Testis (tissue), 3 donors: ENCODE data around the gene FCRL6. TPM values are rescaled to one million over a fixed set of nuclear protein-coding genes. Genes with fewer than 3 reads are reported as not detected.

Experiments used
- DNase-seq: peaks from one replicate; pipeline ENCODE4 v3.0.0-alpha.2; 2019
- H3K27ac ChIP-seq, 2 donors: fragments of 200-600 bp; sonication (generic); one replicate each; pipeline ENCODE4 v1.5.1; 2019
- H3K27me3 ChIP-seq: fragments of 200-600 bp; sonication (generic); one replicate; pipeline ENCODE4 v1.5.1; 2019
- H3K36me3 ChIP-seq: fragments of 200-600 bp; sonication (generic); one replicate; pipeline ENCODE4 v1.5.1; 2017; ENCODE audit warnings: low read depth; ENCODE audit errors: missing control alignments
- H3K4me1 ChIP-seq: fragments of 200-600 bp; sonication (generic); one replicate; pipeline ENCODE4 v1.5.1; 2019
- H3K4me3 ChIP-seq, 2 donors: fragments of 200-600 bp; sonication (generic); one replicate each; pipeline ENCODE4 v1.5.1; 2017 to 2019
- H3K9me3 ChIP-seq: fragments of 200-600 bp; sonication (generic); one replicate; pipeline ENCODE4 v1.5.1; 2017
- POLR2A ChIP-seq: fragments of 450-650 bp; IDR thresholded peaks from one replicate; pipeline ENCODE4 v1.6.1; 2017; ENCODE audit warnings: antibody characterized with exemption, mild to moderate bottlenecking, moderate library complexity
- WGBS, 2 donors: methylation state at CpG; one replicate each; pipeline ENCODE4 v1.1.5; 2018; 5-methylcytosine and 5-hydroxymethylcytosine counted together
- intact Hi-C: fragments of 100-400 bp; cut with DNase I; formaldehyde crosslinking; loops from one replicate; pipeline ENCODE4 v1.15.1; 2023; ENCODE audit warnings: low total_unique reads
- polyA plus RNA-seq: library from polyadenylated mRNA; stranded (reverse); fragments of 350-450 nt; fragmentation: Illumina TruSeq; extraction: RNeasy Lipid Tissue Mini Kit (QIAGEN cat#74804); gene quantifications from one replicate; pipeline ENCODE4 v1.2.3, GENCODE V29; 2014; ENCODE audit warnings: low read depth, low replicate concordance; ENCODE audit not compliant: insufficient read depth
- total RNA-seq, 2 donors: library from RNA; depleted of rRNA; stranded (reverse); fragments of >200 nt; gene quantifications; one replicate each; pipeline ENCODE4 v1.2.3, GENCODE V29; 2016
- TF ChIP-seq, protein P1 (sequence below), 3 experiments: fragments of 450-650 bp in 2 of 3; fragments of 200-600 bp in 1 of 3; sonication (generic) in 1 of 3; IDR thresholded peaks; one replicate each; pipeline ENCODE4 v1.5.1; 2016 to 2019; ENCODE audit warnings: antibody characterized with exemption in 3 of 3, mild to moderate bottlenecking in 2 of 3, moderate library complexity in 1 of 3

The FCRL6 gene
- total and polyA plus RNA-seq, 3 donors from 2014 or later: 0.56 to 1.3 TPM; not detected in 1

DNA sequence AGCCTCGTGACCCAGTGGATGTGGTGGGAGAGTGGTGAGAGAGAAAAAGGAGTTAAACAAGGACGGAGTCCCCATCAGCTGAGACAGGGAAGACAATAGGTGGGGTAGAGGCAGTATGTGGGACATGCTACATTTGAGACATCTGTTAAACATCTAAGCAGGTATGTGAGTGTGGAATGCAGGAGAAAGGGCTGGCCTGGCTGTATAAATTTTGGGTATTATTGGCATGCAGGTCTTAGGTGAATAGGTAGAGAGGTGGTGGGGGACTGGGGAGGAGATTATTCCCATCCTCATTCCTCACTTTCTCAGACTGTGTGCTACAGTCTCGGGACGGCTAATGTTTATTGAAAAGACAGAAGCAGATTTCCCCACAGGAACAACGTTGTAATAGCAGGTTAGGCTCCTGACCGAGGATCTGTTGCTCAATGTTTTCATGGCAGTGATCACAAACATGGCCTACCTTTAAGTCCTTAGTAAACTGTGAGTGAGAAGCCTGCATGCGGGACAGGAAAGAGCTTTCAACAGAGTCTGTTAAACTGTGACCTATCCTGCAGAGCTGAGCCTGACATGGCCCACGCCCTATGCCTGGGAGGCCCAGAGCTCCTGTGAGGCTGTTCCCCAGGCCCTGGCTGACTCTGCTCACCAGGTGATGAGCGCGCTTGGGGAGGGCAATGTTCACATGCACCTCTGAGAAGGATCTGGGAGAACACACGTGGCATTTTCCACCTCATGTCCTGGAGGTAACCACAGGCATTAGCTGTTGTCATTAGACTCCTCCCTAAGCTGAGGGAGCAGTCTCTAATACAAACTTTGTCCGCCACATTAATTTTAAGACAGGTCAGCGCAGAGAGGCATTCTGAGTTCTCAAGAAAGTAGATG lies 43.8 kb downstream of the FCRL6 start:
- no peak for DNase-seq
- 88 to 94% methylated on average over 9 to 13 of the region's 13 CpGs for WGBS, 2 donors
- no peaks in the 10 kb centered on the region for H3K27me3 ChIP-seq
- no peaks in the 10 kb centered on the region for H3K9me3 ChIP-seq
- H3K4me3 ChIP-seq: no peak overlapping the region
- H3K4me1 ChIP-seq: no peaks in the 10 kb centered on the region
- TF ChIP-seq, protein P1, sequence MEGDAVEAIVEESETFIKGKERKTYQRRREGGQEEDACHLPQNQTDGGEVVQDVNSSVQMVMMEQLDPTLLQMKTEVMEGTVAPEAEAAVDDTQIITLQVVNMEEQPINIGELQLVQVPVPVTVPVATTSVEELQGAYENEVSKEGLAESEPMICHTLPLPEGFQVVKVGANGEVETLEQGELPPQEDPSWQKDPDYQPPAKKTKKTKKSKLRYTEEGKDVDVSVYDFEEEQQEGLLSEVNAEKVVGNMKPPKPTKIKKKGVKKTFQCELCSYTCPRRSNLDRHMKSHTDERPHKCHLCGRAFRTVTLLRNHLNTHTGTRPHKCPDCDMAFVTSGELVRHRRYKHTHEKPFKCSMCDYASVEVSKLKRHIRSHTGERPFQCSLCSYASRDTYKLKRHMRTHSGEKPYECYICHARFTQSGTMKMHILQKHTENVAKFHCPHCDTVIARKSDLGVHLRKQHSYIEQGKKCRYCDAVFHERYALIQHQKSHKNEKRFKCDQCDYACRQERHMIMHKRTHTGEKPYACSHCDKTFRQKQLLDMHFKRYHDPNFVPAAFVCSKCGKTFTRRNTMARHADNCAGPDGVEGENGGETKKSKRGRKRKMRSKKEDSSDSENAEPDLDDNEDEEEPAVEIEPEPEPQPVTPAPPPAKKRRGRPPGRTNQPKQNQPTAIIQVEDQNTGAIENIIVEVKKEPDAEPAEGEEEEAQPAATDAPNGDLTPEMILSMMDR (IDR thresholded peaks at IDR 0.05): no peak
- TF ChIP-seq POLR2A: no peak
- H3K27ac ChIP-seq: no peak overlapping the region
- intact Hi-C loops: no loop called here
- no peaks in the 10 kb centered on the region for H3K36me3 ChIP-seq

DNA sequence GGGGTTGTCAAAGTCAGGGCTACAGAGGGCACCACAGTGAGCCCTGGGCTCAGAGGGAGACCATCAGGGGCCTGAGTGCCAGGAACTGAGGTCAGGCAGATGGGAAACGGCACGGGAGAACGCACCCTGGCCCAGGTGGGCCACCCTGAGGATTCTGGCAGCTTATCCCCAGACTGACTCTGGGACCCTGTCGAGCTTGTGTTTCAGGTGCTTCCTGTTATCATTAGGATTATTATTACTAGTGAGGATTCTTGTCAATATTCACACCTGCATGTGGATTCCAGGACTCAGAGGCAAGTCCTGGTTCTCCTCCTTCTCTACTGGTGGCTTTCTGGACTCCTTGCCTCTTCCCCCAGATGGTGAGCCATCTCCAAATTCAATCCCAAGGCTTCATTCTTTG lies 45.1 kb downstream of the FCRL6 start:
- no peak overlapping the region for H3K27ac ChIP-seq
- 33 to 71% methylated on average over 2 to 4 of the region's 4 CpGs for WGBS, 2 donors
- H3K4me3 ChIP-seq: no peak overlapping the region
- H3K27me3 ChIP-seq: no peaks in the 10 kb centered on the region
- TF ChIP-seq POLR2A: no peak
- TF ChIP-seq, protein P1 (IDR thresholded peaks at IDR 0.05): no peak
- no peaks in the 10 kb centered on the region for H3K36me3 ChIP-seq
- intact Hi-C loops: no loop called here
- H3K9me3 ChIP-seq: no peaks in the 10 kb centered on the region
- DNase-seq: no peak
- H3K4me1 ChIP-seq: no peaks in the 10 kb centered on the region

DNA sequence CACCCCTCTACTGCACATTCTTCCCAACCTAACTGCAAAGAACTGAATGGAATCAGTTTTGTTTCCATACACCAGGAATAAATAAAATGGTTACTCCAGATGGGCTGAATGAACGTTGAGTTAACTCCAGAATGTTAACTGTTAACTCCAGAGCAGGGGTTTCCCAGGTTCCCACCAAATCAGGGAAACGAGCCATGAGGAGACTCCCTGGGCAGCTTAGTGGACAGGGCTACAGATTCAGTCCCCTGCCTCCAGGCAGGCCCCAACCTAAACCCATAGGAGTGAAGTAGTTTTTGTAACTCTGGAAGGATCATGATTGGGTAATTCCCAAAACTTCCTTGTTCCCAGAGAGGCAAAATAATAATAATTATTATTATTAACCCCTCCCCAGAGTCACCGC lies 46.2 kb downstream of the FCRL6 start:
- no peaks in the 10 kb centered on the region for H3K36me3 ChIP-seq
- TF ChIP-seq, protein P1 (IDR thresholded peaks at IDR 0.05): no peak
- no peak for TF ChIP-seq POLR2A
- WGBS, 2 donors: 40 to 80% methylated on average over 3 of the region's 3 CpGs

DNA sequence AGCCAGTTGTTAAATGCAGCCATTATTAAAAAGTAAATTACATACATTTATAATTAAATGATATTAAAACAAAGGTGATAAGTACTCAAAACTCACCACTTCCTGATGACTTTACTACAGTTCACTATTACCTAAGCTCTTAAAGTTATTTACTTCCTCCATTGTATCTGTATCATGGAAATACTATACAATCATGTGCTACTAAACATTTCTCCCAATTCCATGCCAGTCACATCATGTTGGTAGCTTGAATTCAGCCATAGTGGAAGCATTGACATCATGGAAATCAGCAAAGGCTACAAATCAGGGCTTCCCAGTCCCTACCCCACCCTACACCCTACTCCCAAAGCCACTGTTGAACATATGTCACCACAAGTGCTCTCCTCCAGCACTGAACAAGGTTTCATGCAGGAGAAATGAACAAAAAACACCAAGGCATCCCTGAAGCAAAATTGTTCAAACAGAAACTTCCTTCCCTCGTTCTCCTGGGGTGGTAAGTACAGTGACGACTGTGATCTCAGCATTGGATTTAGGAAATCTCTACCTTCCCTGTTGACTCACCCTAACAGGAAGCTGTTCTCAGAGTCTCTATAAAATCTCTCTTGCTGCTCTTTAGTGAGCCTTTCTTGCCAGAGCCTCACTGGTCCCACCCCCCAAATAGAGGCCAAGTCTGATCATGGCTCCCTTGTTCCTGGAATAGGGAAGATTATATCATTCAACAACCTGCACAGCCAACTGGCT lies 47.6 kb downstream of the FCRL6 start:
- H3K9me3 ChIP-seq: no peaks in the 10 kb centered on the region
- TF ChIP-seq POLR2A: no peak
- TF ChIP-seq, protein P1 (IDR thresholded peaks at IDR 0.05): no peak
- WGBS, 2 donors: 77 to 81% methylated on average over 2 of the region's 2 CpGs
- no peak for DNase-seq
- intact Hi-C loops: no loop called here
- H3K27ac ChIP-seq: no peak overlapping the region
- no peaks in the 10 kb centered on the region for H3K36me3 ChIP-seq
- no peak overlapping the region for H3K4me3 ChIP-seq
- peaks cover 5% of the 10 kb centered on the region for H3K4me1 ChIP-seq
- no peaks in the 10 kb centered on the region for H3K27me3 ChIP-seq

More for the DNA sequence above, 46.2 kb downstream of the FCRL6 start:
- H3K4me3 ChIP-seq: no peak overlapping the region
- no peaks in the 10 kb centered on the region for H3K4me1 ChIP-seq
- intact Hi-C loops: no loop called here
- H3K27me3 ChIP-seq: no peaks in the 10 kb centered on the region
- no peaks in the 10 kb centered on the region for H3K9me3 ChIP-seq
- no peak overlapping the region for H3K27ac ChIP-seq
- DNase-seq: no peak
